ENCODE measurements around the gene SELENOO. TPM values are rescaled to one million over a fixed set of nuclear protein-coding genes. Genes with fewer than 3 reads are reported as not detected.

SELENOO gene
- total RNA-seq, 1 donor from 2014 or later: 6.1 TPM

DNA sequence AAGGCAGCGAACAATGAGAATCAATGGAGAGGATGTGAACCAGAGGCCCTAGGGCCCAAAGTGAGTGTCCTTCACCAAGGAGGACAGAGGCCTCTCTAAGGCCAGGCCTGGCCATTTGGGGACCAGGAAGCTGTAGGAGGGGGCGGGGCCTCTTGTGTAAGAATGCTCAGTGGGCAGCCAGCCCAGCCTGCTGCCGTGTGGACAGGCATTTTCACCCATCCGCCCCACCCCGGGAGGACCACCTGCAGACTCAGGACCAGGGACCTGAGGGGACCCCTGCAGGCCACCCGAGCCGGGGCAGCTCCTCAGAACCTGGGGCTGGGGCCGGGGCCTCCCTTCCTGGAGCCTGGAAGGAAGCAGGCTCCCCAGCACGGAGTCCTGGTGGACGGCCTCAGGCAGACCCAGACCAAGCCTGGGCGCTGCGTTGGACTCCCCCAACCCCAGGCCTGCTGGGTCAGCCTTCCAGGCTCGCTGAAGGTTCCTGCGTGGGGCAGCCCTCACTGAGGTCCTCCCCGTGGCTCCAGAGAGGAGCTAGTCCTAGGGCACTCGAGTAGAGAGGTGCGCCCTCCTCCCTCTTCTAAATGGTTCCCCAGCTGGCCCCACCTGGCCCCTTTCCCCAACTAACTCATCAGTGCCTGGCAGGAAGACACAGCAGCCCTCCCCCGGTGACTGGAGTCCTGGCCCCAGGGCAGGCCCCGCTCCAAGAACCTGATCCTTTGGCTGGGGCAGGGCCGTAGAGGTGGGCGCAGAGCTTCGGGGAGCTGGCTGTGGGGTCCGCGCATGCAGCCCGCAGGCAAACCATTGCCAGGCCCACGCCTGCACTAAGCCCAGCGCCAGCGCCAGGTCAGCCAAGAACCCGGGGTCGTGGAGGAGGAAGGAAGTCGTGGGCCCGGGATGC, 16.6 kb upstream of the SELENOO start:
- DNase-seq (ENCODE audit: low spot score in 2 of 2) (no peak), FAIRE-seq (no peak)

DNA sequence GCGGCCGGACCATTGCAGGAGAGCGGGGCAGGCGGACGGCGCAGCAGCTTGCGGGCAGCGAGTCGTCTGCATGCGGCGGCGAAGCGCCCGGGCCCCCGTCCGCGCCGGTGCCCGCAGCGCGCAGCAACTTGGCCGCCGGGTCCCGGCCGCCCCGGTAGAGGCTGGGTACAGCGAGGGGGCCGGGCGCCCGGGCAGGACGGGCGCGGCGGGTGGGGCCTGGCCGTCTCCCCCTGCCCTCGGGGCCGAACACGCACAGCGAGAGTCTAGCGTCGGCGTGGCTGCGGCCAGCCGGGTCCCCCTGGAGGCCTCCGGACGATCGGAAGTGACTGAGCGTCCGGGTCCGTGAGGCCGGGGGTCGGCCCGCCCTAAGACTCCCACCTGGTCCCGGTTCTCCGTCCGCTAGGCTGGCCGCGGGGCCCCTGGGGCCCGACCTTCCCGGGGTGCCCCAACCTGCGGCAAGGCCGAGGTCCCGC, 15.9 kb upstream of the SELENOO start:
- FAIRE-seq (no peak), DNase-seq (ENCODE audit: low spot score in 2 of 2) (no peak)

DNA sequence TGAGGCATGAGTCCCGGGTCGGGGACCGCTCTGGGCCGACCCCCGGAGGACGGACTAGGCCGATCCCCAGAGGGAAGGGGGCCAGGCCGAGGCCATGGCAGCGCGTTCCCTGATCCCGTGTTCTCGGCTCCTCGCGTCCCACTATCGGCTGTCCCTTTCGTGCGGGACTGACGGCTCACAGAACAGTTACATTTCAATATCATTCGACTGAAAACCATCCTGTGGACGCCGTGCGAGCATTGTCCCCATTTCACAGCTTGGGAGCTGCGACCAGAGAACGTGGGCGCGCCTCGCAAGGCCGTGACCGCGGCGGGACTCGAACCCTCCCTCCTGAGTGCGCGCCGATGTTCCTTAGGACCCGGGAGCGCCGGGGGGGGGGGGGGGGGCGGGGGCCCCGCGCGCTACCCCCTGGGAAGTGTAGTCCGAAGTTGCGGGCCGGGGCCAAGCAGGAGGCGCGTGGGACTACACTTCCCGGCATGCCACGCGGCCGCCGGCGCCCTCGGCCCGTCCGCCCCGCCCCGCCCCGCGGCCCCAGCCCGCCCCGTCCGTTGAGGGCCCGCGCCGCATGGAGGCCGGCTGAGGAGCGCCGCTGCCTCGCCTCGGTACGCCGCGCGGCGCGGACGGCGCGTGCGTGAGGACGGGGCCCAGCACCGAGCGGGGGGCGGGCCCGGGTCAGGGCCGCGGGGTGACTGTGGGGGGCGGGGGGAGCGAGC, 15.3 kb upstream of the SELENOO start, which contains the start of gene TRABD:
Gene TRABD, plus strand, starts transcription at position 539 of the 713 bp plus-strand sequence. CDS start 7,148 bp downstream, outside the sequence.
- FAIRE-seq (no peak), DNase-seq (ENCODE audit: low spot score in 2 of 2) (peak; percentile 99 to 100)

DNA sequence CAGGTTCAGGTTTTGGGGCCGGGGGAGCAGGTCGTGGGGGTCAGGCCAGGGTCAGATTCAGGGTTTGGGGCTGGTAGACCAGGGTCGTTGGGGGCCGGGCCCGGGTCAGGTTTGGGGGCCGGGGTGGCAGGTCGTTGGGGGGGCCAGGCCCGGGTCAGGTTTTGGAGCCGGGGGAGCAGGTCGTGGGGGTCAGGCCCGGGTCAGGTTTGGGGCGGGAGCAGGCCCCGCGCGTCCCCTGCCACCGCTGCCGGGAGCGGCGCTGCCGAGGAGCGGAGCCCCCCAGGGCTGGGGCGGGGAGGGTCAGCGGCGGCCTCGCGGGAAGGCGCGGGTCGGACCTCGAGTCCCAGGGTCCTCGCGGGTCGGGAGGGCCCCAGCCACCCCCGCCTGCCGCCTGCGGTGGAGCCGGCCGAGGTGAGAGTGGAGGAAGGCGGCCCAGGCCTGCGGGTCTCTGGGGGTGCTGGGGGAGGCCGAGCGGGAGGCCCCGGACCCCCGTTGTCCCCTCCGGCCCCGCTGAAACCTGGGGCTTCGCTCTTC, 14.6 kb upstream of the SELENOO start:
- FAIRE-seq (no peak), DNase-seq (ENCODE audit: low spot score in 2 of 2) (no peak)

- FAIRE-seq: no peak
Measured at GRCh38 chr22:50186761-50187523, 13.9 kb upstream of the SELENOO start.

DNA sequence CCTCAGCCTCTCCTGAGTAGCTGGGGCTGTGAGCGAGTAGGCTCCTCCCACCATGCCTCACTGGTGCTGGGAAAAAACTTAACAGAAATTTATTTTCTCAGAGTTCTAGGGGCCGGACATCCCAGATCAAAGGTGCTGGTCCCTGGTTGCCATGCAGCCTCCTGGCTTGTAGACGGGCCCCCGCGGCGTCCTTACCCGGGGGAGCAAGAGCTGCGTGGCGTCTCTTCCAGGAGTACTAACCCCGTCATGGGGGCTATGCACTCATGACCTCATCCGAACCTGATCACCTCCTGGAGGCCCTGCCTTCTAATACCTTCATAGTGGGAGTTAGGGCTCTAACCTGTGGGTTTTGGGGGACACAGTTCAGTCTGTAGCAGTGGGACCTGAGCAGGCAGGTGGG, 12.5 kb upstream of the SELENOO start:
- no peak for FAIRE-seq
- no peak for DNase-seq (ENCODE audit: low spot score in 2 of 2)

More at GRCh38 chr22:50186761-50187523, 13.9 kb upstream of the SELENOO start:
- DNase-seq (ENCODE audit: low spot score in 2 of 2): no peak

DNA sequence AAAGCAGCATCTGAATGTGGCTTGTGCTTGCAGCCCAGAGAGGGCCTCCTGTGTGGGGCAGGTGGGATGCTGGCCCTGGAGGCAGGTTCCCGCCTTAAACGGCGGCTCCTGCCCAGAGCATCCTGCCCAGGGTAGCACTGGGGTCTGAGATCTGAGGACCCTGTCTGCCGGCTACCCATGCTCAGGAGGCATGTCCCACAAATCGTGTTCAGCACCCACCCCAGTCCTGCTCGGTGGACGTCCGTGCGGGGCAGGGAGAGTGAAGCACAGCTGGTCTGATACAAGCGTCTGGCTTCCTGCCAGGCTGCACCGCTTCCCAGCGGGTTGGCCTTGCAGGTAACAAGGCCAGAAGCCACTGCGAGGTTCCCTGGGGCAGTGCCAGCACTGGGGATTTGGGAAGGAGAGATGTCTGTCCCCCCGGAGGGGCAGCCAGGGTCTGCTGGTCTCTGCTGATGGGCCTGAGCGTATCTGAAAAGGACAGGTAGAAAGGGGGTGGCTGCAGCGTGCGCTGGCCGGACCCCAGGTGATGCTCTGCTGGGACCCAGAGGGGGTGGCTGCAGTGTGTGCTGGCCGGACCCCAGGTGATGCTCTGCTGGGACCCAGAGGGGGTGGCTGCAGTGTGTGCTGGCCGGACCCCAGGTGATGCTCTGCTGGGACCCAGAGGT, 11.5 kb upstream of the SELENOO start:
- FAIRE-seq: no peak
- DNase-seq (ENCODE audit: low spot score in 2 of 2): no peak

DNA sequence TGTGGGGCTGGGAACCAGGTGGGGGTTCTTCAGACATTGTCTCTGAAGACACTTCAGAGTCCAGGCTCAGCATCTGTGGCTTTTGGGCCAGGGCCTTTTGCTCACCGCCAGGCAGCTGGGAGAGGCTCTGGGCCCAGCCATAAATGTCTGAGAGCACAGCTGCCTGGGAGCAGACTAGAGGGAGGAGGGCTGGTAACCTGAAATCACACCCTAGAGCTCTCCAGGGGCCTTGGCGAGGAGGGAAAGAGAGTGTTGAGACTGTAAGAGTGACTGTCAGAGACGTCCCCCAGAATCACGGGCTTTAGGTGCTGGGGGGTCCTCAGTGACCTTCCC, 11.0 kb upstream of the SELENOO start:
- no peak for FAIRE-seq

GRCh38 chr22:50190182-50190940, 10.4 kb upstream of the SELENOO start:
- DNase-seq (ENCODE audit: low spot score in 2 of 2) (no peak), FAIRE-seq (no peak)

More for the DNA sequence above, 11.0 kb upstream of the SELENOO start:
- no peak for DNase-seq (ENCODE audit: low spot score in 2 of 2)

DNA sequence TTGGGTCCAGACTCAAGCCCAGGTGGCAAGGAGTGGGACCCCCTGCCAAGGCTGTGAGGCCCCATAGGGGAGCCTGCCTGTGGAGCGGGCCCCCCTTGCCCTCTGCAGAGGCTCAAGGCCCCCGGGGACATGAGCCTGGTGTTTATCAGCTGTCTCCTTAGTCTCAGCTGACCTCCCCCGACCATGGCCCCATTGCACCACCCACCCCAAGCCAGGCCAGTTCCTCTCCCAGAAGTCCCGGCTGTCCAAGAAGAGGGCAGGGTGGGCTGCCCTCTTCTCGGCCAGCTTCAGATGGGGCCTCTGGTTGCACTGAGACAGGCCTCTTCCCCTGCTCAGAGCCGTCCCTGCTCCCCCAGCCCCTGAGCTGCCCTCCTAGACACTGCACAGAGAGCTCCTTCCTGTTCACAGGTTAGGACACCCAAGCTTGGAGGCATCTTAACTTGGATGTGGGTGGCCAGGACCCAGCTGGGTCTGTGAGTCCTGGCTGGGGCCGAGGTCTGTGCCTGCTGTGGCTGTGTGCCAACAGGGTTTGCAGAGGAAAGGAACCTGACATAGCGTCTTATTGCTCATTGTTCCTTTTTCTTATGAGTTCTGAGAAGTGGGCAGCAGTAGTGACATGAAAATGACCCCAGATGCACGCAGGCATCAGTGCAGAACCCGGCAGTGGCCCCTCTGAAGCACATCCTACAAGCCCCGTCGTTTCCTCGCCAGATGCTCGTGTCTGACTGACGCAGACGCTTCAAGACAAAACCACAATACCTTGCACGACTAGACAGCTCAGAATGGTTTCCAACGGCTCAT, 9.7 kb upstream of the SELENOO start:
- no peak for DNase-seq (ENCODE audit: low spot score in 2 of 2)
- no peak for FAIRE-seq

- FAIRE-seq (no peak), DNase-seq (ENCODE audit: low spot score in 2 of 2) (no peak)
Measured at GRCh38 chr22:50192436-50193204, 8.2 kb upstream of the SELENOO start.

DNA sequence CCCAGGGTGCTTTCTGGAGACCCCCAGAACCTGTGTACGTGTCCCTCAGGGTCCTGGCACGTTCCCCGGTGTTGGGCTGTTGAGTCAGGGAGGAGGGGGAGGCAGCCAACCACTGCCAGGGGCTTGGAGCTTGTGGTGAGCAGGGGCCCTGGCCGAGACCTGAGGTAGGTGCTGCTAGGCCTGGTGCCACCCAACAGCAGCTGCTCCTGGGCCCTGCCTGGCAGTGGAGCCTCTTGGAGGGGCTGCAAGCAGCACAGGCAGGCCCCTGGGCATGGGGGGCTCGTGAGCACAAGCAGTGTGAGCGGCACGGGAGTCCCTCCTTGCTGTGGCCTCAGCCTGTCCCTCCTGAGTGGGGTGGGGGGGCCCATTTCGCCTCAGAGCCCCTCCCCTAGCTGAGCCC, 7.2 kb upstream of the SELENOO start:
- DNase-seq (ENCODE audit: low spot score in 2 of 2) (no peak), FAIRE-seq (no peak)

GRCh38 chr22:50194037-50194805, 6.6 kb upstream of the SELENOO start:
- no peak for DNase-seq (ENCODE audit: low spot score in 2 of 2)
- no peak for FAIRE-seq

DNA sequence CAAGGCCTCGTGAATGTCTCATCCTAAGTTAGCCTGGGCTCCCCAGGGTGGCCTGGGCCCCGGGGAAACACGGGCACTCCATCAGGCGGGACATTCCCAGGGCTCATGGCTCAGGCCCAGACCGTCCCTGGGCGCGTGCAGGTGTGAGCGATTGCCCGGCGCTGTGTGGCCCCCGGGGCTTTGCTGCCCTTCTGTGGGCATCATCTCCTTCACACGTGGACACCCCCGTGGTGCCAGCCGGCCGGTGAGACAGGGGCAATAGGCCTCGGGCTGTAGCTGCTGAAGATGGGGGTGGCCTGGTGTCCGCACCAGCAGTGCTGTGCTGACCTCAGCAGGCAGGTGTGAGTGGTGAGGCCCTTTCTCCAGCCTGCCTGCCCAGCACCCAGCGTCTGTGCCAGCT, 4.6 kb upstream of the SELENOO start:
- DNase-seq (ENCODE audit: low spot score in 2 of 2) (no peak), FAIRE-seq (no peak)

- FAIRE-seq: no peak
- DNase-seq (ENCODE audit: low spot score in 2 of 2): no peak
Measured at GRCh38 chr22:50197000-50197800, 3.6 kb upstream of the SELENOO start.

Data from frontal cortex (tissue), 4 donors.